Osteoblast (primary cell): ENCODE data around the gene ACRBP. TPM values are rescaled to one million over a fixed set of nuclear protein-coding genes. Genes with fewer than 3 reads are reported as not detected.

Source experiments
- DNase-seq: peaks from one replicate; pipeline ENCODE4 v3.0.0; 2011; ENCODE audit warnings: low spot score, mixed read lengths; ENCODE audit not compliant: insufficient read length; ENCODE audit errors: missing footprints
- H2AFZ ChIP-seq: 2 replicates; pipeline ENCODE4 v1.6.0; 2011; ENCODE audit warnings: mild to moderate bottlenecking, low read length
- H3K27ac ChIP-seq: 2 replicates; pipeline ENCODE4 v1.5.1; 2011; ENCODE audit warnings: mild to moderate bottlenecking, low read depth, low read length, moderate library complexity
- H3K27me3 ChIP-seq: 2 replicates; pipeline ENCODE4 v1.6.0; 2012; ENCODE audit warnings: mild to moderate bottlenecking, control low read depth, inconsistent platforms, low read length, moderate library complexity; ENCODE audit not compliant: insufficient read depth
- H3K36me3 ChIP-seq: 2 replicates; pipeline ENCODE4 v1.5.1; 2011; ENCODE audit warnings: mild to moderate bottlenecking, low read length, control low read depth, moderate library complexity; ENCODE audit not compliant: insufficient read depth
- H3K4me1 ChIP-seq: 2 replicates; pipeline ENCODE4 v1.5.1; 2011; ENCODE audit warnings: mild to moderate bottlenecking, low read length, control low read depth, moderate library complexity; ENCODE audit not compliant: insufficient read depth
- H3K4me2 ChIP-seq: 2 replicates; pipeline ENCODE4 v1.6.0; 2011; ENCODE audit warnings: mild to moderate bottlenecking, low read length; ENCODE audit not compliant: insufficient read depth
- H3K4me3 ChIP-seq: fragments of 200-600 bp; sonication (generic); 3 replicates; pipeline ENCODE4 v1.5.1; 2012; ENCODE audit warnings: mild to moderate bottlenecking, low read length, inconsistent platforms; ENCODE audit not compliant: insufficient read depth
- H3K79me2 ChIP-seq: 2 replicates; pipeline ENCODE4 v1.6.0; 2012; ENCODE audit warnings: mild to moderate bottlenecking, low read length, control low read depth, inconsistent platforms; ENCODE audit not compliant: insufficient read depth
- H3K9me3 ChIP-seq: 2 replicates; pipeline ENCODE4 v1.5.1; 2011; ENCODE audit warnings: low read depth, low read length, control low read depth
- H4K20me1 ChIP-seq: 2 replicates; pipeline ENCODE4 v1.6.0; 2012; ENCODE audit warnings: mild to moderate bottlenecking, low read length, control low read depth; ENCODE audit not compliant: insufficient read depth
- total RNA-seq: library from RNA; depleted of rRNA; stranded (reverse); fragments of >200 nt; gene quantifications from 2 replicates; pipeline ENCODE4 v1.2.3, GENCODE V29; 2012
- TF ChIP-seq, protein P1 (sequence below): IDR thresholded peaks from 2 replicates; pipeline ENCODE4 v1.5.1; 2011; ENCODE audit warnings: mild to moderate bottlenecking, low read depth, low read length, moderate library complexity; ENCODE audit errors: extremely low read depth

The ACRBP gene
- under 0.01 and 0.36 TPM in 2 replicates for total RNA-seq

- H3K4me2 ChIP-seq: peak within 1 kb of the TSS; percentile 83
- peak within 1 kb of the TSS; percentile 59 for H2AFZ ChIP-seq
- TF ChIP-seq, protein P1, sequence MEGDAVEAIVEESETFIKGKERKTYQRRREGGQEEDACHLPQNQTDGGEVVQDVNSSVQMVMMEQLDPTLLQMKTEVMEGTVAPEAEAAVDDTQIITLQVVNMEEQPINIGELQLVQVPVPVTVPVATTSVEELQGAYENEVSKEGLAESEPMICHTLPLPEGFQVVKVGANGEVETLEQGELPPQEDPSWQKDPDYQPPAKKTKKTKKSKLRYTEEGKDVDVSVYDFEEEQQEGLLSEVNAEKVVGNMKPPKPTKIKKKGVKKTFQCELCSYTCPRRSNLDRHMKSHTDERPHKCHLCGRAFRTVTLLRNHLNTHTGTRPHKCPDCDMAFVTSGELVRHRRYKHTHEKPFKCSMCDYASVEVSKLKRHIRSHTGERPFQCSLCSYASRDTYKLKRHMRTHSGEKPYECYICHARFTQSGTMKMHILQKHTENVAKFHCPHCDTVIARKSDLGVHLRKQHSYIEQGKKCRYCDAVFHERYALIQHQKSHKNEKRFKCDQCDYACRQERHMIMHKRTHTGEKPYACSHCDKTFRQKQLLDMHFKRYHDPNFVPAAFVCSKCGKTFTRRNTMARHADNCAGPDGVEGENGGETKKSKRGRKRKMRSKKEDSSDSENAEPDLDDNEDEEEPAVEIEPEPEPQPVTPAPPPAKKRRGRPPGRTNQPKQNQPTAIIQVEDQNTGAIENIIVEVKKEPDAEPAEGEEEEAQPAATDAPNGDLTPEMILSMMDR: no peak
- no peaks in the 10 kb centered on the region for H3K79me2 ChIP-seq
- H3K27ac ChIP-seq: no peak within 1 kb of the TSS
- H3K36me3 ChIP-seq: peaks cover 14% of the 10 kb centered on the region
- H3K9me3 ChIP-seq: peaks cover 4% of the 10 kb centered on the region
- H3K4me1 ChIP-seq: no peaks in the 10 kb centered on the region
- H4K20me1 ChIP-seq: no peaks in the 10 kb centered on the region
- peak within 1 kb of the TSS; percentile 62 for H3K4me3 ChIP-seq
- DNase-seq: peak; percentile 91
- H3K27me3 ChIP-seq: peaks cover 5% of the 10 kb centered on the region
Observed at GRCh38 chr12:6647083-6647604, at the start of gene ACRBP. ACRBP (minus strand) TSS chr12:6647432; CDS start chr12:6647366, 66 bp downstream.

- TF ChIP-seq, protein P1: no peak
- H3K9me3 ChIP-seq: no peaks in the 10 kb centered on the region
- no peak overlapping the region for H3K4me2 ChIP-seq
- H3K79me2 ChIP-seq: no peaks in the 10 kb centered on the region
- H3K4me3 ChIP-seq: no peak overlapping the region
- no peak overlapping the region for H3K27ac ChIP-seq
- peaks cover 27% of the 10 kb centered on the region for H3K27me3 ChIP-seq
- H2AFZ ChIP-seq: no peak overlapping the region
- H3K36me3 ChIP-seq: no peaks in the 10 kb centered on the region
- H3K4me1 ChIP-seq: peaks cover 14% of the 10 kb centered on the region
- peaks cover 2% of the 10 kb centered on the region for H4K20me1 ChIP-seq
- peak; percentile 73 for DNase-seq
Observed at GRCh38 chr12:6695313-6696045, 48.2 kb upstream of the ACRBP start.

- peaks cover 8% of the 10 kb centered on the region for H3K79me2 ChIP-seq
- H3K36me3 ChIP-seq: no peaks in the 10 kb centered on the region
- H3K9me3 ChIP-seq: no peaks in the 10 kb centered on the region
- H4K20me1 ChIP-seq: peaks cover 2% of the 10 kb centered on the region
- H2AFZ ChIP-seq: no peak overlapping the region
- TF ChIP-seq, protein P1: no peak
- no peak overlapping the region for H3K27ac ChIP-seq
- H3K4me1 ChIP-seq: peaks cover 15% of the 10 kb centered on the region
- H3K4me2 ChIP-seq: no peak overlapping the region
- DNase-seq: no peak
- H3K4me3 ChIP-seq: no peak overlapping the region
- peaks cover 20% of the 10 kb centered on the region for H3K27me3 ChIP-seq
Observed at GRCh38 chr12:6694701-6695100, 47.5 kb upstream of the ACRBP start.

- no peak overlapping the region for H3K4me3 ChIP-seq
- H3K4me1 ChIP-seq: peaks cover 14% of the 10 kb centered on the region
- no peak for DNase-seq
- TF ChIP-seq, protein P1: no peak
- no peaks in the 10 kb centered on the region for H3K36me3 ChIP-seq
- H3K27ac ChIP-seq: no peak overlapping the region
- peaks cover 2% of the 10 kb centered on the region for H4K20me1 ChIP-seq
- no peaks in the 10 kb centered on the region for H3K9me3 ChIP-seq
- H3K79me2 ChIP-seq: peaks cover 13% of the 10 kb centered on the region
- H3K27me3 ChIP-seq: peaks cover 12% of the 10 kb centered on the region
- H2AFZ ChIP-seq: no peak overlapping the region
- no peak overlapping the region for H3K4me2 ChIP-seq
Observed at GRCh38 chr12:6693832-6694355, 46.7 kb upstream of the ACRBP start.
